Measurements from ENCODE around the gene VCL. TPM values are rescaled to one million over a fixed set of nuclear protein-coding genes. Genes with fewer than 3 reads are reported as not detected.

The VCL gene
- total RNA-seq, 1 experiment from 2014 or later = 176 TPM

DNA sequence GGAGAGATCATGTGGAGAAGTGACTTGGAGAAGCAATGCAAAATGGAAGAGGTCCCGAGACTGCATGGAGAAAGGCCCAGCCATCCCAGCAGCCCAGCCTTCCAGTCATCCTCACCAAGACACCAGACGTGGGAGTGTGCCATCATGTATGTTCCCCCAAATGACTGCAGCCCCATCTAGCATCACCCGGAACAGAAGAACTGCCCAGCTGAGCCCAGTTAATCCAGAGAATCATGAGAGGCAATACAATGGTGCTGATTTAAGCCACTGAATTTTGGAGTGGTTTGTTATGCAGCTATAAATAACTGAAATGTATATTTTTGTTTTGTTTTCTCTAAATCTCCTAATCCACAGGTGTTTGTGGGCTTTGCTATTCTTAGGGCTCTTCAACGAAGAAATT is 22.5 kb upstream of the VCL start:
- POLR2A ChIA-PET (ENCODE audit: low non-redundant PET) = no interaction called here
- CTCF ChIA-PET = no interaction called here
- DNase-seq (ENCODE audit: low spot score) = no peak

DNA sequence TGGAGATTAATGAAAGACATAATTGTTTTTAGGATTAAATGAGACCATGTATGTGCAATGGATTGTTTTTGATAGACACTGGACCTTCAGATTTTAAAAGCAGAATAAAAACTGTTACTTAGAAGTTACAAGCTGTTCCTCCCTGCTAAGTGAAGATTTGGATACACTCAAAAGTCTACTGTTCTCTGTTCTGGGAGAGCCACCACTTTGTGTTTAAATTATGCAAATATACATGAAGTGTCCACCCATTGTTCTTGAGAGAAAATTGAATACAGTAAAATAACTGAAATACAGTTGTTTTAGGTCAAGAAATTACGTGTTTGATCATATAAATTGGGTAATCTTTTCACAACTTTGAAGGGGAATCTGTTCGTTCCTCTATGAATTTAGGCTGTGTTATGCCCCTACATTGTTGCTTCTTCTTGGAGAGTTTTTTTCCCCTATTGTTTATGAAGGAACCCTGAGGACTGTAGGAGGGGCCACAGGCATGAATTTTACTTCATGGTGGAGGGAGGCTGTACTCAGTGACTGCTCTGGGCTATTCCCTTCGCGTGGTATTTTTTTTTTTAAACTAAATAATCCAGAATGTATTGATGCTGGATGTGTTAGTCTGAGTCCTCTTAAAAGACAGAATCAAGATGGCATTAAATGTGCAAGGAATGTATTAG is 18.6 kb upstream of the VCL start:
- Histone ChIP-seq H3K9me3 (ENCODE audit: low read depth, low read length, poor library complexity, severe bottlenecking) (no peaks in the 10 kb centered on the region), H3K27ac (ENCODE audit: low read depth, low read length, poor library complexity, severe bottlenecking) (no peak overlapping the region), H3K36me3 (ENCODE audit: insufficient read depth, low read length, poor library complexity, severe bottlenecking) (no peaks in the 10 kb centered on the region), H3K4me1 (ENCODE audit: insufficient read depth, low read length, poor library complexity, severe bottlenecking) (peaks cover 5% of the 10 kb centered on the region), H3K27me3 (replicated peaks; ENCODE audit: insufficient read depth, low read depth, low read length, poor library complexity) (no peaks in the 10 kb centered on the region), H3K4me3 (ENCODE audit: low read depth, low read length, poor library complexity, severe bottlenecking) (no peak overlapping the region)
- DNase-seq (ENCODE audit: low spot score) = no peak
- BruUV-seq (replicated peaks) = no TSS peak
- TF ChIP-seq EZH2 (IDR thresholded peaks at IDR 0.05; ENCODE audit: borderline replicate concordance, low read depth, low read length, poor library complexity, severe bottlenecking) = no peak
- TF ChIP-seq, protein P1, sequence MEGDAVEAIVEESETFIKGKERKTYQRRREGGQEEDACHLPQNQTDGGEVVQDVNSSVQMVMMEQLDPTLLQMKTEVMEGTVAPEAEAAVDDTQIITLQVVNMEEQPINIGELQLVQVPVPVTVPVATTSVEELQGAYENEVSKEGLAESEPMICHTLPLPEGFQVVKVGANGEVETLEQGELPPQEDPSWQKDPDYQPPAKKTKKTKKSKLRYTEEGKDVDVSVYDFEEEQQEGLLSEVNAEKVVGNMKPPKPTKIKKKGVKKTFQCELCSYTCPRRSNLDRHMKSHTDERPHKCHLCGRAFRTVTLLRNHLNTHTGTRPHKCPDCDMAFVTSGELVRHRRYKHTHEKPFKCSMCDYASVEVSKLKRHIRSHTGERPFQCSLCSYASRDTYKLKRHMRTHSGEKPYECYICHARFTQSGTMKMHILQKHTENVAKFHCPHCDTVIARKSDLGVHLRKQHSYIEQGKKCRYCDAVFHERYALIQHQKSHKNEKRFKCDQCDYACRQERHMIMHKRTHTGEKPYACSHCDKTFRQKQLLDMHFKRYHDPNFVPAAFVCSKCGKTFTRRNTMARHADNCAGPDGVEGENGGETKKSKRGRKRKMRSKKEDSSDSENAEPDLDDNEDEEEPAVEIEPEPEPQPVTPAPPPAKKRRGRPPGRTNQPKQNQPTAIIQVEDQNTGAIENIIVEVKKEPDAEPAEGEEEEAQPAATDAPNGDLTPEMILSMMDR (conservative IDR thresholded peaks at IDR 0.05; ENCODE audit: low read depth, low read length) = no peak
- intact Hi-C loops (cut with micrococcal nuclease; ENCODE audit: unreplicated experiment) = no loop called here
- ChIA-PET CTCF (interaction anchor here (0.6 to 0.7 kb wide), 3 partner anchors 13 to 128 kb away, joined by 3 to 7 read pairs (median 6); no protein-coding TSS in a partner anchor), POLR2A (ENCODE audit: low non-redundant PET) (no interaction called here)

More for the DNA sequence above, 22.5 kb upstream of the VCL start:
- BruUV-seq (replicated peaks) = no TSS peak
- no peak overlapping the region for H3K27ac ChIP-seq (ENCODE audit: low read depth, low read length, poor library complexity, severe bottlenecking)
- no peaks in the 10 kb centered on the region for H3K36me3 ChIP-seq (ENCODE audit: insufficient read depth, low read length, poor library complexity, severe bottlenecking)
- no peak for TF ChIP-seq EZH2 (IDR thresholded peaks at IDR 0.05; ENCODE audit: borderline replicate concordance, low read depth, low read length, poor library complexity, severe bottlenecking)
- H3K9me3 ChIP-seq (ENCODE audit: low read depth, low read length, poor library complexity, severe bottlenecking) = no peaks in the 10 kb centered on the region
- H3K27me3 ChIP-seq (replicated peaks; ENCODE audit: insufficient read depth, low read depth, low read length, poor library complexity) = no peaks in the 10 kb centered on the region
- no peak overlapping the region for H3K4me3 ChIP-seq (ENCODE audit: low read depth, low read length, poor library complexity, severe bottlenecking)
- peaks cover 14% of the 10 kb centered on the region for H3K4me1 ChIP-seq (ENCODE audit: insufficient read depth, low read length, poor library complexity, severe bottlenecking)
- intact Hi-C loops (cut with micrococcal nuclease; ENCODE audit: unreplicated experiment) = no loop called here

DNA sequence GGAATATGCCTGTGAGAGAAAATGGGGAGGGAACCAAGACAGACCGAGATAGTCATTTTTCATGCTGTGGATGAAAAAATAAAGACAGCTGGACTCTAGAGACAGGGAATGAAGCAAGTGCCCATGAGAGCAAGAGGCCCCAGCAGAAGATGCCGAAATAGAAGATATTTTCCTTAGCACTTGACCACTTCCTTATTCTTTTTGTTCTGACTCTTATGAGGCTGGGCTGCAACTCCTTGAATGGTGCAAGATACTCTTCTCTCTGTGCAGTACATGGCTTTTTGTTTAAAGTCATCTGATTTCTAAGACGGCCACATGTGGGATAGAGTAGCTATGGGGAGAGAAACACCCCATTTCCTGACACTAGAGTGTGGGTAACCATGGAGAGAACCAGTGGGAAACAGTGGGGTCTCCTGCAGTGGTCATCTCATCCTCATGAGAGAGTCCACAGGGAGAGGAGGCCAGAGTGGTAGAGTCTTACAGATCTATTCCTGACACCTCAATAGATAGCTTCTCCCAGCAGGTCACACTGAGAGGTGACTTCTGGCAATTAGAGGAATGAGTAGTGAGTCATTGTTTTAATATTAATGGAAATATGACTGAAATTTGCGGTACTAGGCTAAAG is 18.0 kb upstream of the VCL start:
- BruUV-seq (replicated peaks) = no TSS peak
- DNase-seq (ENCODE audit: low spot score) = no peak
- no peak overlapping the region for H3K27ac ChIP-seq (ENCODE audit: low read depth, low read length, poor library complexity, severe bottlenecking)
- H3K36me3 ChIP-seq (ENCODE audit: insufficient read depth, low read length, poor library complexity, severe bottlenecking) = no peaks in the 10 kb centered on the region
- ChIA-PET CTCF (no interaction called here), POLR2A (ENCODE audit: low non-redundant PET) (interaction anchor here (1.0 kb wide), 1 partner anchor 19 kb away, joined by 13 read pairs; no protein-coding TSS in a partner anchor)
- intact Hi-C loops (cut with micrococcal nuclease; ENCODE audit: unreplicated experiment) = no loop called here
- no peak overlapping the region for H3K4me3 ChIP-seq (ENCODE audit: low read depth, low read length, poor library complexity, severe bottlenecking)
- H3K27me3 ChIP-seq (replicated peaks; ENCODE audit: insufficient read depth, low read depth, low read length, poor library complexity) = no peaks in the 10 kb centered on the region
- peaks cover 5% of the 10 kb centered on the region for H3K4me1 ChIP-seq (ENCODE audit: insufficient read depth, low read length, poor library complexity, severe bottlenecking)
- TF ChIP-seq EZH2 (IDR thresholded peaks at IDR 0.05; ENCODE audit: borderline replicate concordance, low read depth, low read length, poor library complexity, severe bottlenecking) = no peak
- TF ChIP-seq, protein P1 (conservative IDR thresholded peaks at IDR 0.05; ENCODE audit: low read depth, low read length) = no peak
- no peaks in the 10 kb centered on the region for H3K9me3 ChIP-seq (ENCODE audit: low read depth, low read length, poor library complexity, severe bottlenecking)

All from A673 (cell line).